ENCODE results near the gene TBX1.

TBX1 gene

DNA sequence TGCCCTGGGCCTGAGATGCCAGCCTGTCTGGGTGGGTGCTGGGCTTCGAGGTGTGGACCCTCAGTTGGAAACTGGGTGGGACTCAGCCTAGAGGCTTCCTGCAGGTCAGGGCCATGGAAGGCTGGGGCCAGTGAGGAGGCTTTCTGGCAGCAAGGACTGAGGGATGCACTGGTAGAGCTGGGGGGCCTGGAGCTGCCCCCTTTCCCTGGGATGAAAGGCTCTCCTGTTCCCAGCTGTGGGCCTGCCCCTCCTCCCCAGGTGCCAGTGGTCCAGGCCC is 43.8 kb upstream of the TBX1 start:
- no peak for TF ChIP-seq CTCF (IDR thresholded peaks at IDR 0.05; ENCODE audit: insufficient read depth, low read length, poor library complexity, severe bottlenecking)
- no peak for TF ChIP-seq EZH2phosphoT487 (conservative IDR thresholded peaks at IDR 0.05; ENCODE audit: low read length)
- H4K20me1 ChIP-seq (ENCODE audit: low read depth, low read length): no peaks in the 10 kb centered on the region
- no peaks in the 10 kb centered on the region for H3K79me2 ChIP-seq (ENCODE audit: insufficient read depth, low read length)
- H3K4me2 ChIP-seq (ENCODE audit: low read depth, low read length, poor library complexity, severe bottlenecking): no peak overlapping the region
- H3K4me3 ChIP-seq (ENCODE audit: insufficient read depth, low read length, poor library complexity, severe bottlenecking): no peak overlapping the region
- no peak overlapping the region for H3K9ac ChIP-seq (ENCODE audit: low read length)
- H3K36me3 ChIP-seq (ENCODE audit: low read length): no peaks in the 10 kb centered on the region
- H3K27ac ChIP-seq (ENCODE audit: low read depth, low read length): no peak overlapping the region
- H3K9me2 ChIP-seq (replicated peaks; ENCODE audit: insufficient read depth, low read length): no peaks in the 10 kb centered on the region
- H2AFZ ChIP-seq (ENCODE audit: low read depth, low read length, severe bottlenecking): no peak overlapping the region
- no peaks in the 10 kb centered on the region for H3F3A ChIP-seq (ENCODE audit: insufficient read depth)
- H3K27me3 ChIP-seq (ENCODE audit: low read length): no peaks in the 10 kb centered on the region
- H3K9me3 ChIP-seq (ENCODE audit: insufficient read depth, low read length): no peaks in the 10 kb centered on the region

- Histone ChIP-seq H3K9ac (ENCODE audit: low read length) (no peak overlapping the region), H3K9me3 (ENCODE audit: insufficient read depth, low read length) (no peaks in the 10 kb centered on the region), H2AFZ (ENCODE audit: low read depth, low read length, severe bottlenecking) (no peak overlapping the region), H3K4me2 (ENCODE audit: low read depth, low read length, poor library complexity, severe bottlenecking) (no peak overlapping the region), H3K4me3 (ENCODE audit: insufficient read depth, low read length, poor library complexity, severe bottlenecking) (no peak overlapping the region), H3K36me3 (ENCODE audit: low read length) (no peaks in the 10 kb centered on the region), H3K79me2 (ENCODE audit: insufficient read depth, low read length) (no peaks in the 10 kb centered on the region), H3K27me3 (ENCODE audit: low read length) (no peaks in the 10 kb centered on the region), H3K9me2 (replicated peaks; ENCODE audit: insufficient read depth, low read length) (no peaks in the 10 kb centered on the region), H3F3A (ENCODE audit: insufficient read depth) (no peaks in the 10 kb centered on the region), H3K27ac (ENCODE audit: low read depth, low read length) (no peak overlapping the region), H4K20me1 (ENCODE audit: low read depth, low read length) (no peaks in the 10 kb centered on the region)
- TF ChIP-seq EZH2phosphoT487 (conservative IDR thresholded peaks at IDR 0.05; ENCODE audit: low read length) (no peak), CTCF (IDR thresholded peaks at IDR 0.05; ENCODE audit: insufficient read depth, low read length, poor library complexity, severe bottlenecking) (no peak)
These were observed 43.4 kb upstream of the TBX1 start for GRCh38 chr22:19717181-19717580.

- no peaks in the 10 kb centered on the region for H4K20me1 ChIP-seq (ENCODE audit: low read depth, low read length)
- H3K4me2 ChIP-seq (ENCODE audit: low read depth, low read length, poor library complexity, severe bottlenecking): peak overlapping the region; percentile 40
- no peak overlapping the region for H3K4me3 ChIP-seq (ENCODE audit: insufficient read depth, low read length, poor library complexity, severe bottlenecking)
- H3F3A ChIP-seq (ENCODE audit: insufficient read depth): no peaks in the 10 kb centered on the region
- no peaks in the 10 kb centered on the region for H3K79me2 ChIP-seq (ENCODE audit: insufficient read depth, low read length)
- H3K36me3 ChIP-seq (ENCODE audit: low read length): no peaks in the 10 kb centered on the region
- no peak overlapping the region; the same call in 1 of the 2 replicates for H3K9ac ChIP-seq (ENCODE audit: low read length)
- H3K27ac ChIP-seq (ENCODE audit: low read depth, low read length): no peak overlapping the region
- H3K9me3 ChIP-seq (ENCODE audit: insufficient read depth, low read length): no peaks in the 10 kb centered on the region
- H3K27me3 ChIP-seq (ENCODE audit: low read length): no peaks in the 10 kb centered on the region
- no peaks in the 10 kb centered on the region for H3K9me2 ChIP-seq (replicated peaks; ENCODE audit: insufficient read depth, low read length)
- H2AFZ ChIP-seq (ENCODE audit: low read depth, low read length, severe bottlenecking): no peak overlapping the region
- TF ChIP-seq EZH2phosphoT487 (conservative IDR thresholded peaks at IDR 0.05; ENCODE audit: low read length): no peak
- TF ChIP-seq CTCF (IDR thresholded peaks at IDR 0.05; ENCODE audit: insufficient read depth, low read length, poor library complexity, severe bottlenecking): no peak
These were observed 42.7 kb upstream of the TBX1 start for GRCh38 chr22:19717691-19718455.
